Measurements from ENCODE around the gene CCDC167.

CCDC167 gene

DNA sequence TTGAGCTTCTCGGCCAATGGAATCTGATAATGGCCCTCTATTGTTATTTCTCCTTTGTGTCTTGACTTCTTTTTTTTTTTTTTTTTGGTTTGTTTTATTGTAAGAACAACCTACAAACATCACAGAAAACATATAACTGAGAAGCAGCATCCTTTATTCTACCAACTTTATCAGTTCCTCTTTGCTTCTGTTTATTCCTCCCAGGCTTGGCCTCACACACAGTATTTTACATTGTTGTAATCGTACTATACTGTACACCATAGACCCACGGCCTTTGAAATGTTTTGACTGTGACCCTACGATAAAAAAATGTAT lies 558 bp upstream of the CCDC167 start:
- no peaks in the 10 kb centered on the region for H3K9me3 ChIP-seq (ENCODE audit: control insufficient read depth, low read length)
- peaks cover 4% of the 10 kb centered on the region for H3K27me3 ChIP-seq (ENCODE audit: control insufficient read depth, insufficient read depth, low read length, poor library complexity, severe bottlenecking)
- 62 to 76% methylated on average over 4 of the region's 4 CpGs for WGBS, 2 experiments
- H3K36me3 ChIP-seq (ENCODE audit: control insufficient read depth, insufficient read depth, low read length), result no peaks in the 10 kb centered on the region
- peak overlapping the region; percentile 48 for H3K27ac ChIP-seq (ENCODE audit: insufficient read depth, low read depth, low read length, poor library complexity, severe bottlenecking)
- peak overlapping the region; percentile 54 for H3K4me3 ChIP-seq (ENCODE audit: insufficient read depth, low read depth, low read length)
- peaks cover 7% of the 10 kb centered on the region for H3K4me1 ChIP-seq (ENCODE audit: control insufficient read depth, insufficient read depth, low read length)

DNA sequence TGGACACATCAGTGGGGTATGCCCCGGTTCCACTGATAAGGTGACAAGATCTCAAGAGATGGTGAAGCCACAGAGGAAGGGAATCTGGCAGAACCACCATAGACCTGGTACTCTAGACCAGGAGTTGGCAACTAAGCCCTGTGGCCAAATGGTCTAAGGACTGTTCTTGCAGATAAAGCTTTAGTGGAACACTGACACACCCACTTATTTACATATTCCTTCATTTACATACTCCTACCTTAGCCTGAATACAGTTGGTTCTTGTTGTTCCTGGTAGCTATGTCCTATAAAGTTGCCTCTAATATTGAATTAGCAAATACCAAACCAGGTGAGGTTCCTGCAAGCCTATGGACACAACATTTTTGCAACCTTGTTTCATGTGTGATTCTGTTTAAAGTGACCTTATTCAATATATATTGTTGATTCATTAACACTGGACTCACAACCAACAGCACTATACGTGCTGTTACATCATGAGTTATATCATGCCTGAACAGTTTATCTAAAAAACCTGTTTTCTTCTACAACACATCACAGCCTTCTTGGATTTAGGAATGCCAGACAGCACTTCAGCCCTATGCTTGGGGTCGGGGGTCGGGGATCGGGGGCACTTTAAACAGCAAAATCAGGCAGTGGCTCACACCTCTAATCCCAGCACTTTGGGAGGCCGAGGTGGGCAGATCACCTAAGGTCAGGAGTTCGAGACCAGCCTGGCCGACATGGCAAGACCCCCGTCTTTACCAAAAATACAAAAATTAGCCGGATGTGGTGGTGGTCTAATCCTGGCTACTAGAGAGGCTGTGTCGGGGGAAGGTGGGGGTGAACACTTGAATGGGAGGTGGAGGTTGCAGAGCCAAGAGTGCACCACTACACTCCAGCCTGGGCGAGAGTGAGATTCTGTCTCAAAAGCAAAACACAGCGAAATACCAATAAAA lies 2.5 kb downstream of the CCDC167 start:
- Histone ChIP-seq H3K27me3 (ENCODE audit: control insufficient read depth, insufficient read depth, low read length, poor library complexity, severe bottlenecking) (no peaks in the 10 kb centered on the region), H3K4me1 (ENCODE audit: control insufficient read depth, insufficient read depth, low read length) (peaks cover 15% of the 10 kb centered on the region), H3K27ac (ENCODE audit: insufficient read depth, low read depth, low read length, poor library complexity, severe bottlenecking) (no peak overlapping the region), H3K36me3 (ENCODE audit: control insufficient read depth, insufficient read depth, low read length) (no peaks in the 10 kb centered on the region), H3K4me3 (ENCODE audit: insufficient read depth, low read depth, low read length) (no peak overlapping the region), H3K9me3 (ENCODE audit: control insufficient read depth, low read length) (no peaks in the 10 kb centered on the region)
- 92 to 94% methylated on average over 13 of the region's 13 CpGs for WGBS, 2 experiments

DNA sequence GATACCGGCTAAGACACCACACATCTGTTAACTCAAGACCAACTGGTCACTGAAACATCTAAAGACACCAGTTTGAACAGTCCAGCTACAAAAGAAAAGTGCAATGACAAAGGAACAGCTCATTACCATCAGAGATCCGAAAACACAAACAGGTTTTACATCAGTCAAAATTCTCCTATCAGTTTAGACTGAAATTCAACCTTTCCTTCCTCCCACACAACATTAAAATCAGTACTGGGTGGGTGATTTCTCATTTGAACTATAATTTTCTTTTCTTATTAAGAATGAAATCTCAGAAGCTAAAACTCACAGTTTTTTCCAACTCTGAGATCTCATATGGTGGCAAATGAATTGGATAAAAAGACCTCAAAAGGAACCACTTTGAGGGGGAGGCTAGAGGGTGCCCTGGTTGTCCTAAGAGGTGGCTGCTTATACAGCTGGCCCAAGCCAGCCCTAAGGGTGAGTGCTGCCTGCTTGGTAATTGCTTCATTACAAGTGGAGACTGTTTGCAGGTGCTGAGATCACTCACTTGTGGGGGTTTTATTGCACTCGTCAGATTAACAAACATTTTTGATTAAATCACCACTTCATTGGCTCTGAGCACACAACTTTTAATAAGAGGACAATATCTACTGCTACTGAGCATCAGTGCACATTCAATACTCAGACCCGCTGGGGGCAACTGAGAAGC lies 4.3 kb downstream of the CCDC167 start:
- H3K27me3 ChIP-seq (ENCODE audit: control insufficient read depth, insufficient read depth, low read length, poor library complexity, severe bottlenecking), result no peaks in the 10 kb centered on the region
- no peak overlapping the region for H3K27ac ChIP-seq (ENCODE audit: insufficient read depth, low read depth, low read length, poor library complexity, severe bottlenecking)
- no peaks in the 10 kb centered on the region for H3K36me3 ChIP-seq (ENCODE audit: control insufficient read depth, insufficient read depth, low read length)
- 92 to 94% methylated on average over 4 of the region's 4 CpGs for WGBS, 2 experiments
- H3K9me3 ChIP-seq (ENCODE audit: control insufficient read depth, low read length), result no peaks in the 10 kb centered on the region
- no peak overlapping the region for H3K4me3 ChIP-seq (ENCODE audit: insufficient read depth, low read depth, low read length)
- peaks cover 31% of the 10 kb centered on the region for H3K4me1 ChIP-seq (ENCODE audit: control insufficient read depth, insufficient read depth, low read length)

DNA sequence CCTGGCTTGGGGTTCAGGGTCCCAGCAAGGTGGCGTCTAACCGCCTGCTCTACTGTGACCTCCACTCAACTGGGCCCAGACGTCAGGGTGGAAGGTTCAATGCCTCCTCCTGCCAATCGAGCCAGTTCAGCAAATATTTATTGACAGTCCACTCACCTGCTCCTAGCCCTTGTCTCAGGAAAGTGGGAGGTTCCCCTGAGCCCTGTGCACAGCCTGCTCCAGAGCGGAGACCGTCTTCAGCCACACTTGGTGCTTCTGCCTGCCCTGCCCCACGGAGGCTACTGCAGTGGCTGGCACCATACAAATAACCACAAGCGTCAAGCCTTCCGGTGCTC lies 6.1 kb downstream of the CCDC167 start:
- WGBS, 2 experiments, result 89 to 90% methylated on average over 9 of the region's 9 CpGs
- no peak overlapping the region for H3K27ac ChIP-seq (ENCODE audit: insufficient read depth, low read depth, low read length, poor library complexity, severe bottlenecking)
- H3K27me3 ChIP-seq (ENCODE audit: control insufficient read depth, insufficient read depth, low read length, poor library complexity, severe bottlenecking), result no peaks in the 10 kb centered on the region
- H3K4me3 ChIP-seq (ENCODE audit: insufficient read depth, low read depth, low read length), result no peak overlapping the region
- no peaks in the 10 kb centered on the region for H3K9me3 ChIP-seq (ENCODE audit: control insufficient read depth, low read length)
- H3K36me3 ChIP-seq (ENCODE audit: control insufficient read depth, insufficient read depth, low read length), result no peaks in the 10 kb centered on the region
- peaks cover 34% of the 10 kb centered on the region for H3K4me1 ChIP-seq (ENCODE audit: control insufficient read depth, insufficient read depth, low read length)

DNA sequence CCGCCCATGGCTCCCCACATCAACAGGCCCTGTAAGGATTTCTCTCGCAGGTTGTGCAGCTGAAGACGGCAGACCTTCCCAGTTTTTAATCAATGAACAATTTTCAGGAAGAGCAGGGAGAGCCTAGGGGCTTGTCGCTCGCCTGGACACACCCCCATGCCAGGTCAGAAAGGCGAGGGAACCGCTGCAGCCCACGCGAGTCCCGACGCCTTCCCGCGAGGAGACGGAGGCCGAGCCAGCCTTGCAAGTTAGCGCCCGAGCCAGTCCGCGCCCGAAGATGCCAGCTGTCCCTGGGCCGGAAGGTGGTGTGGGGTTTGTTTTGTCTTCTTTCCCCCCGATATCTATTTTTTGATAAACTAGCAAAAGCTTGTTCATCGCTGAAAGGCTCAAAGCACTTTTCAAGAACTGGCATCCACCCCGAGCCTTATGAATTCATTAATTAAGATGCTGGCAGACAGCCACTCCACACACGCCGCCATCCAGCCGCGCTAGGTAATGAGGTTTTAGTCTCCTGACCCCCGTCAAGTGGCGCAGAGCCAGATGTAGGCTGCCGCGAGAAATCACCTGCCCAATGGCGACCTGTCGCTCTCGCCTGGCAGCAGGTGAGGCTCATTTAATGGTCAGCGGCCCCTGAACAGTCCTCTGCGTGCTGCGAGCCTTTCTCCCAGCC lies 6.6 kb downstream of the CCDC167 start:
- Histone ChIP-seq H3K9me3 (ENCODE audit: control insufficient read depth, low read length) (no peaks in the 10 kb centered on the region), H3K4me1 (ENCODE audit: control insufficient read depth, insufficient read depth, low read length) (peaks cover 37% of the 10 kb centered on the region), H3K36me3 (ENCODE audit: control insufficient read depth, insufficient read depth, low read length) (no peaks in the 10 kb centered on the region), H3K27me3 (ENCODE audit: control insufficient read depth, insufficient read depth, low read length, poor library complexity, severe bottlenecking) (no peaks in the 10 kb centered on the region), H3K27ac (ENCODE audit: insufficient read depth, low read depth, low read length, poor library complexity, severe bottlenecking) (no peak overlapping the region), H3K4me3 (ENCODE audit: insufficient read depth, low read depth, low read length) (no peak overlapping the region)
- WGBS, 2 experiments, result 80 to 83% methylated on average over 38 of the region's 38 CpGs

DNA sequence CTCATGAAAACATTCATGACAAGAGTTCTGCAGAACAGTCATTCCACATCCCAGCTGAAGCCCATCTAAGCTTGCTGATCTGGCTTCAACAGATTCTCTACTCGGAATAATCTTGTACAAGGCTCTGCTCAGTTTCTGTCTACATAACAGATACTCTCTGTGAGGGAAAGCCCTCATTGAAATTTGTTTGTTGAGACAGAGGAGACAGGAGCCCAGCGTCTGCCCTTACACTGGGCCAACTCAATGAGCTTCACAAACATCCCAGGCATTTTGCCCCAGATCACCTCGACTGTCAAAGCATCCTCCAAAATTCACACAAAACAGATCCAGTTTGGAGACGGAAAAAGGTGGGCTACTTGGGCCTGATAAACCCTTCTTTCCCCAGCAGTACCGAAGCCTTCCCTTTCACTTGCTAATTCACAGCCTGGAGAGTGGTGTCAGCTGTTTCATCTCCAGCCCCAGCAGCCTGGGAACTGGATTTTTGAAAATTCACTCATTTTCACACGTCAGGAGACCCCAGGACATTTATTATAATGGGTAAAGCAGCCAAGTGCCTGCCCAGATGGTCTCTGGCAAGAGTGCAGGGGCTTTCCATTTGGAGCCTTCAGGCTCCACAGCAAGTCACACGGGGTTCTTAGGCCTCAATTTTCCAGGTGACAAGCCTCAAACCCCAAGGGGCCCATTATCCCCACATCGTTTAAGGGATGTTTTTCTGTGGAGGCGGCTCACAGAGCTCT lies 7.3 kb downstream of the CCDC167 start:
- Histone ChIP-seq H3K27me3 (ENCODE audit: control insufficient read depth, insufficient read depth, low read length, poor library complexity, severe bottlenecking) (no peaks in the 10 kb centered on the region), H3K27ac (ENCODE audit: insufficient read depth, low read depth, low read length, poor library complexity, severe bottlenecking) (no peak overlapping the region), H3K4me1 (ENCODE audit: control insufficient read depth, insufficient read depth, low read length) (peaks cover 44% of the 10 kb centered on the region), H3K9me3 (ENCODE audit: control insufficient read depth, low read length) (no peaks in the 10 kb centered on the region), H3K4me3 (ENCODE audit: insufficient read depth, low read depth, low read length) (no peak overlapping the region), H3K36me3 (ENCODE audit: control insufficient read depth, insufficient read depth, low read length) (no peaks in the 10 kb centered on the region)
- WGBS, 2 experiments, result 17 to 20% methylated on average over 9 of the region's 9 CpGs

DNA sequence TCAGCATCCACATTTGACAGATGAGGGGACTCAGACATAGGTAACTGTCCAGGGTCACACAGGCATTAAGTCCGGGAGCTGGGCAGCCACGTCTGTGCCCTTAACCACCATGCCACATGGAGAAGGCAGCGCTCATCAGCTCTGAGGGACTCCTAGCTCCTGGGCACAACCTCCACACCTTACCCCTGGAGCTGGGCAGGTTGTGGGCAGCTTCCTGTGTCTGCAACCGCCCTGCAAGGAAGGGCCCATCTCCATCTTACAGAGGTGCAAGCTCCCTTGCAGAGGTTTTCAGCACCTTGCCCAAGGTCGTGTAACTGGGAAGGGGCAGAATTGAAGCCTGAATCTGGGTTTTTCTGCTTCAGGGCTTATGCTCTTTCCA lies 7.9 kb downstream of the CCDC167 start:
- WGBS, 2 experiments, result 84 to 87% methylated on average over 5 of the region's 5 CpGs
- Histone ChIP-seq H3K4me1 (ENCODE audit: control insufficient read depth, insufficient read depth, low read length) (peaks cover 46% of the 10 kb centered on the region), H3K27me3 (ENCODE audit: control insufficient read depth, insufficient read depth, low read length, poor library complexity, severe bottlenecking) (no peaks in the 10 kb centered on the region), H3K27ac (ENCODE audit: insufficient read depth, low read depth, low read length, poor library complexity, severe bottlenecking) (no peak overlapping the region), H3K9me3 (ENCODE audit: control insufficient read depth, low read length) (no peaks in the 10 kb centered on the region), H3K36me3 (ENCODE audit: control insufficient read depth, insufficient read depth, low read length) (no peaks in the 10 kb centered on the region), H3K4me3 (ENCODE audit: insufficient read depth, low read depth, low read length) (no peak overlapping the region)

DNA sequence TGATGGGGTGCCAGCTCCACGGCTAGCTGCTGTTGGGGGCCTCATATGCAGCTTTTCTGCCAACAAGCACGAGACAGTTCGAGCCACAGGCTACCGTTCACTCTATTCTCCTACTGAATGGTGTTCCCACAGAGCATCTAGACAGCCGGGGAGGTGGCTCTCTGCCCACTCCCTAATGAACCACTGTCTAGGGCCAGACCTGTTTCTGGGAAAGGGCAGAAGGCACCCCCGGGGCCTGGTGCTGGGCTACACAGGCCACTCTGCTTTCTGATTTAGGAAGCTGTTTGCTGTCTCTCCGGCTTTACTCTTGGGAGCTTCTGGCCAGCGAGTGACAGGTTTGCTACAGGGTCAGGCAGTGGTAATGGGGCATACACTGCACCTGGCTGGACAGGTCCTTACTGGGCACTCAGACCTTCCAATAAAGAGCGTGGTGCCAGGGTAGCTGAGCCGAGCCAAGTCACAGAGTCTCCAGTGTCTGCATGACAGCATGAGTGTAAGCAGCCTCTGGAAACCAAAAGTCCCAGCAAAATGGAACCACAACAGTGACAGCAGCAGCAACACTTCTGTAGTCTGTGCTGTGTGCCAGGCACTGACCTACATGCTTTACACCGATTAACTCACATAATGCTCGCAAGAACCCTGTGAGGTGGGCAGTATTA lies 8.4 kb downstream of the CCDC167 start:
- Histone ChIP-seq H3K4me3 (ENCODE audit: insufficient read depth, low read depth, low read length) (no peak overlapping the region), H3K4me1 (ENCODE audit: control insufficient read depth, insufficient read depth, low read length) (peaks cover 46% of the 10 kb centered on the region), H3K9me3 (ENCODE audit: control insufficient read depth, low read length) (no peaks in the 10 kb centered on the region), H3K27me3 (ENCODE audit: control insufficient read depth, insufficient read depth, low read length, poor library complexity, severe bottlenecking) (no peaks in the 10 kb centered on the region), H3K36me3 (ENCODE audit: control insufficient read depth, insufficient read depth, low read length) (no peaks in the 10 kb centered on the region), H3K27ac (ENCODE audit: insufficient read depth, low read depth, low read length, poor library complexity, severe bottlenecking) (no peak overlapping the region)
- WGBS, 2 experiments, result 71 to 74% methylated on average over 12 of the region's 12 CpGs

DNA sequence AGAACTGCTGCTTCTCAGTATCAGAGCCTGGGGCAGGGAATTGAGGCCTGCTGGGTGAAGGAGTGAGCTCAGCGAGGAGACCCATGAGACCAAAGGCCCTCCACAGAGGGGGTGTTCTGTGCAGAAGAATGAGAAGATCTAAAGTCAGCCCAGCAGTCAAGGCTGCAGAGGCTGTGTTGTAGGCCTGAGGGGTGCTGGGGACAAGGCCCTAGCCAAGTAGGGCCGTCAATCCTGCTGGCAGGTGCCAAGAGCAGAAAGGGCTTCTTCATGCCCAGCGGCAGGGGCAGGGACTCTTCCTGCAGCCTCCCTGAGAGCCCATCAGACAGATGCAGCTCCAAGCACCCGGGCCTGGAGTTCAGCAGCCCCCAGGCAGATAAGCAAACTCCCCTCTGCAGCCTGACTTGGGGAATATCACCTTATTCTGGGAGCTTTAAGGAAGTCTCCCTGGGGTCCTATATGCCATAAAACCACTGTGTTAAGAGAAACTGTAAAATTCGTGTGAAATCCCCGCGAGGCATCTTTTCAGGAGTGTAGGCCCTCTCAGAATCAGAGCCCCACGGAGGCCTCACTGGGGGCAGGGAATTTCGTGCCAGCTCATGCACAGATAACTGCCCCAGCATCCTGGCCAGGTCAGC lies 9.0 kb downstream of the CCDC167 start:
- Histone ChIP-seq H3K27me3 (ENCODE audit: control insufficient read depth, insufficient read depth, low read length, poor library complexity, severe bottlenecking) (no peaks in the 10 kb centered on the region), H3K36me3 (ENCODE audit: control insufficient read depth, insufficient read depth, low read length) (no peaks in the 10 kb centered on the region), H3K4me3 (ENCODE audit: insufficient read depth, low read depth, low read length) (no peak overlapping the region), H3K27ac (ENCODE audit: insufficient read depth, low read depth, low read length, poor library complexity, severe bottlenecking) (no peak overlapping the region), H3K4me1 (ENCODE audit: control insufficient read depth, insufficient read depth, low read length) (peaks cover 46% of the 10 kb centered on the region), H3K9me3 (ENCODE audit: control insufficient read depth, low read length) (no peaks in the 10 kb centered on the region)
- 87 to 88% methylated on average over 9 of the region's 9 CpGs for WGBS, 2 experiments
